Measurements from ENCODE around the gene TACSTD2.
A peak's percentile ranks its signal among the peaks of the same experiment; 100 is the strongest.
"Not testable (repeated sequence)": the region's sequence is repeated elsewhere in the genome, so short reads cannot be mapped to it uniquely, and the experiment has no call there.

Gene TACSTD2

GRCh38 chr1:58555393-58555792 is 21.7 kb downstream of the TACSTD2 start:
- no peak for FAIRE-seq

DNA sequence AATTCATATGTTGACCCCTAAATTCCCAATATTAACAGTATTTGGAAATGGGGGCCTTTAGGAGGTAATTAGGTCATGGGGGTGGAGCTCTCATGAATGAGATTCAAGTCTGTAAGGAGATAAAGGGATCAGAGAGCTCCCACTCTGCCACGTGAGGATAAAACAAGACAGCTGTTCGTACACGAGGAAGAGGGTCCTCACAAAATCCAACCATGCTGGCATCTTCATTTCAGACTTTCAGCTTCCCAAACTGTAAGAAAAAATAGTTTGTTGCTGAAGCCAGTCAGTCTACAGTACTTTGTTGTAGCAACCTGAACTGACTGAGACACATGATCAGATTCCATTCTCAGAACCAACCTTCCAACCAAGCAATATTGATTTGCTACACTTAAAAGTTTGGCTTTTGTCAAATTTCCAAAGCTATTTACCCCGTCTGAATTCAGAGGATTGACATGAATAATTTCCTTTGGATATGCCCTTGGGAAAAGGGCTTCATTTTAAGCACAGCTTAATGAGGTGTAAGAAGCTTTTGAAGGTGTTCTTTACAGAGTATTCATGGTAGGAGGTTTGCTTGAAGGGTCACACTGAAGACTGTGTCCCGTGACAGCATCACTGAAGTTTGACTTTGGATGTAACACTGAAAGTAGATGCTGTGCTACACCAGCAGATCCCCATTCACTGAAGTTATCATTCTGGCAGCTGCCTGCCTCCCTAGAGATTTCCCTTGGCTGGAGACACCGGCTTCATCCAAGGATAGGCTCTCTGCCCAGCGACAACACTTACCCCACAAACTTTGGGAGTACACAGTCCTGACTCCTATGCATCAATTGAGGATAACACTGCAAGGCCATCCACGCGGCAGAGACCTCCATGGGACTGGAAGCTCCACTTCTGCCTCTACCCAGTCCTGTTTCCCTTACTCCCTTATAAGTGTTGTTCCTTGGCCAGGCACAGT is 25.6 kb downstream of the TACSTD2 start:
- FAIRE-seq, result no peak

GRCh38 chr1:58549291-58549690 is 27.8 kb downstream of the TACSTD2 start:
- not testable (repeated sequence) for FAIRE-seq

DNA sequence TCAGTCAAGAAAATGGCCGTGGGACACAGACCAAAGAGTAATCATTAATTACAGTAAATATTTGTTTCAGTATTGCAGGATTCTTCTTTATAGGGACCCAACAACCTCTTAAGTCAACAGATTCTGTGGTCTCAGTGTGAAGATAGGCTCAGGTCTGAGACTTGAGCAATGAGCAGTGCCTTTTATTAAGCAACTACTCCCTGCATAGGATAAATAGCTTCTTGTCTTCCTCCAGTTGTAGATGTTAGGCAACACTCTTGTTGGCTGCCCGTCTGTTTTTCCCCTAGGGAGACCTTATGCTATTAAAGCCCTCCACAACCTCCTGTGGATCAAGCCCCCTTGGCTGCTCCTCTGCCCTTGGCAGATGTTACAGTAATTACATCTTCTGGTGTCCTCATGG is 28.7 kb downstream of the TACSTD2 start:
- no peak for FAIRE-seq

- peak; percentile 88 for FAIRE-seq
Observed at GRCh38 chr1:58546520-58547308, 30.3 kb downstream of the TACSTD2 start, which contains the start of gene OMA1. Gene OMA1, minus strand, starts transcription at chr1:58546726. Its CDS starts 7,432 bp downstream, at chr1:58539294.

DNA sequence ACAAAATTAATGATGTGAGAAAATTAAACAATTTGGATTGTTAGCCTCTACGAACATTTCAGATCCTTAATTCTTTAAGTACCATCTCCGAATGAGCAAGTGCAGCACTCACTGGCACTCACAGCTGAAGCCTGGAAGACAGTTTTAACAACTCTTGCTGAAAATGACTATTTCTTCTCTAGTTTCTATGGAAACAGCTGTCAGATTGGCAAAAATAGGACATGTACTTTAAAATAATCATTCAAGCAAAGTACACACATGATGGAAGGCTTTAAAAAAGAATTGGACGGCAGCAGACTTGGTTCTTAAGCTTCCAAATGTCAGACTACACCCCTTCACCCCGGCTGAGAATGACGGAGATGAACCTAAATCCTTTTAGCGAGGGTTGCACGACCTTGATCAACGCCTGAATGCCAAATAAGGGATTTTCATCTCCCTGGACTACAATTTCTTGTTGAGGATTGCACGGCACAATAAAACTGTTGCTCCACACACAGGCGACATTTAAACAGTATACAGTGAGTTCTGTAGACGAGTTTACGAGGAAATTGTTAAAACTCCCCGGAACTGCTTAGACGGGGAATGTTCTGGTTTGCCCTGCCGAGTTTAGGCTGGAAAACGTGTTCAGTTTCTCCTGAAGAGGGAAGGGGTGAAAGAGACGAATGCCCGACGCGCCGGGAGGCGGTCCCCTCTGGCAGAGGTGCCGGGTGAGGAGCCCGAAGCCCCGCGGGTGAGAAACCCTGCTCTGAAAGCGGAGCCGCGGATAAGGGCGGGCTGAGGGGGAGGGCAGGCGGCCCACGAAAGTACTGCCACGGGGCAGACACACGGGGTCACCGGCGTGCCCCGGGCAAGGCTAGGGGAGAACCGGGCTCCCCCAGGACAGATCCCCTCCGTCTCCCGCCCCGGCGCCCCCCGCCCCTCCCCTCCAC is 31.2 kb downstream of the TACSTD2 start:
- FAIRE-seq, result no peak

GRCh38 chr1:58543260-58543659 is 33.8 kb downstream of the TACSTD2 start:
- no peak for FAIRE-seq

DNA sequence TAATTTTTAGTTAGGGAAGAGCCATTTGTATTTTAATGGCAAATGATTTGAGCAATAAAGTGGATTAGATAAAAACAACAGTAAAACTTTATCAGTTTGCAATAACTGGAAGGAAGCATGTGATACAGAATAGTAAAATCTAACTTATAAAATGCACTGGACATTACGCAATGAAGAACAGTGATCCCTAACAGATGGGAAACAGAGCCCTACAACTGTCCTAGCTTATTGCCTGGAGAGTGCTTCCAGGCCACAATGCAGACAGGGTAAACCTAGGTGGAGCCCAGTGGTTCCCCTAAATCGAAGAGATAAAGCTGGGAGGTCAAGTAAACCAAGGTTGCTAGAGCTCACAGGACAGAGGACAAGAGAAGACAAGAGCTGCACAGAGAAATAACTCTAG is 37.5 kb downstream of the TACSTD2 start:
- FAIRE-seq, result no peak

GRCh38 chr1:58538821-58539220 is 38.2 kb downstream of the TACSTD2 start:
- FAIRE-seq, result no peak

DNA sequence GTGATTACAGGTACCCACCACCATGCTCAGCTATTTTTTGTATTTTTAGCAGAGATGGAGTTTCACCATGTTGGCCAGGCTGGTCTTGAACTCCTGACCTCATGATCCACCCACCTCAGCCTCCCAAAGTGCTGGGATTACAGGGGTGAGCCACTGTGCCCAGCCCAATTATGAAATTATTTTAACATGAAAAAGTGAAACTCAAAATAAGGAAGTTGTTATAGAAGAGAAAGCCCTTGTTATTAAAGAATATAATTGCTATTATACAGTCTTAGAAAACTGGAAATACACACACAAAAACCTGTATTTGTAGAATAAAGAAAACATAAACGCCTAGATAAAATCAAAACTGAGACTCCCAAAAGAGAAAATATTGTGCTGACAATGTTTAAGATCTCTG is 45.2 kb downstream of the TACSTD2 start:
- FAIRE-seq, result not testable (repeated sequence)

DNA sequence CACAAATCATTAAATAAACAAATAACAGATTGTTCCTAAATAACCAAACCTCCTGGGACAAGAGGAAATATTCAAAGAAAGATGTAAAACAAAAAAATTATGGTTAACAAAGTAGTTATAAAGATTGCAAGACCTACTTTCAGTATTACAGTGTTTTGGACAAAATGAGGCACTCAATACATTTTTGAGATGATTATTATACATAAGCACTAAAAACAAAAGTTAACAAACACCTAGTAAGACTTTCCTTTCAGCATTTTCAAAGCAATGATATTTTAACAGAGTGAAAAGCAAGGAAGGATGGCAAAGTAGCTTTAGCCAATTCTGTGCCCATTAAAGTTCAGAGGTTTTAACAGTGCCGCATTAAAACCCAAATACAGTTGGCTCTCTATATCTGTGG is 47.8 kb downstream of the TACSTD2 start:
- FAIRE-seq, result no peak

GRCh38 chr1:58528518-58528917 is 48.5 kb downstream of the TACSTD2 start:
- no peak for FAIRE-seq
